KMS-11 (cell line): ENCODE measurements around the gene CADM3.

ENCODE experiments used
- H2AFZ ChIP-seq: fragments of 200-600 bp; sonication (generic); 2 replicates; pipeline ENCODE4 v1.6.1; 2016; ENCODE audit warnings: antibody characterized with exemption, mixed run types, low read depth
- H3K27ac ChIP-seq: fragments of 200-600 bp; sonication (generic); 2 replicates; pipeline ENCODE4 v1.6.1; 2016; ENCODE audit warnings: mild to moderate bottlenecking, mixed run types
- H3K27me3 ChIP-seq: fragments of 200-600 bp; sonication (generic); 2 replicates; pipeline ENCODE4 v1.6.1; 2017; ENCODE audit warnings: mild to moderate bottlenecking, low read depth, mixed run types, moderate library complexity; ENCODE audit not compliant: insufficient read depth
- H3K36me3 ChIP-seq: fragments of 200-600 bp; sonication (generic); 2 replicates; pipeline ENCODE4 v1.6.1; 2017; ENCODE audit warnings: mild to moderate bottlenecking, mixed run types; ENCODE audit not compliant: insufficient read depth
- H3K4me1 ChIP-seq: fragments of 200-600 bp; sonication (generic); 2 replicates; pipeline ENCODE4 v1.6.1; 2016; ENCODE audit warnings: mild to moderate bottlenecking, low read depth, mixed run types; ENCODE audit not compliant: poor library complexity, severe bottlenecking
- H3K4me2 ChIP-seq: fragments of 200-600 bp; sonication (generic); 2 replicates; pipeline ENCODE4 v1.7.0; 2016; ENCODE audit warnings: mild to moderate bottlenecking, mixed run types
- H3K4me3 ChIP-seq: fragments of 200-600 bp; sonication (generic); IDR thresholded peaks from 2 replicates; pipeline ENCODE4 v1.6.1; 2017; ENCODE audit warnings: low read depth, low read length, mixed read lengths; ENCODE audit not compliant: insufficient read depth
- H3K79me2 ChIP-seq: fragments of 200-600 bp; sonication (generic); 2 replicates; pipeline ENCODE4 v1.6.1; 2016; ENCODE audit warnings: low read depth, mixed run types; ENCODE audit not compliant: insufficient read depth
- H3K9ac ChIP-seq: fragments of 200-600 bp; sonication (generic); 2 replicates; pipeline ENCODE4 v1.6.1; 2016; ENCODE audit warnings: mild to moderate bottlenecking, mixed run types
- H4K20me1 ChIP-seq: fragments of 200-600 bp; sonication (generic); 2 replicates; pipeline ENCODE4 v1.6.1; 2016; ENCODE audit warnings: mild to moderate bottlenecking, mixed run types; ENCODE audit not compliant: insufficient read depth
- TF ChIP-seq, protein P1 (sequence below): fragments of 200-600 bp; sonication (generic); conservative IDR thresholded peaks from 2 replicates; pipeline ENCODE4 v1.6.1; 2017; ENCODE audit warnings: low read depth, mild to moderate bottlenecking, antibody characterized with exemption, low read length, moderate library complexity, mixed read lengths

CADM3 gene

DNA sequence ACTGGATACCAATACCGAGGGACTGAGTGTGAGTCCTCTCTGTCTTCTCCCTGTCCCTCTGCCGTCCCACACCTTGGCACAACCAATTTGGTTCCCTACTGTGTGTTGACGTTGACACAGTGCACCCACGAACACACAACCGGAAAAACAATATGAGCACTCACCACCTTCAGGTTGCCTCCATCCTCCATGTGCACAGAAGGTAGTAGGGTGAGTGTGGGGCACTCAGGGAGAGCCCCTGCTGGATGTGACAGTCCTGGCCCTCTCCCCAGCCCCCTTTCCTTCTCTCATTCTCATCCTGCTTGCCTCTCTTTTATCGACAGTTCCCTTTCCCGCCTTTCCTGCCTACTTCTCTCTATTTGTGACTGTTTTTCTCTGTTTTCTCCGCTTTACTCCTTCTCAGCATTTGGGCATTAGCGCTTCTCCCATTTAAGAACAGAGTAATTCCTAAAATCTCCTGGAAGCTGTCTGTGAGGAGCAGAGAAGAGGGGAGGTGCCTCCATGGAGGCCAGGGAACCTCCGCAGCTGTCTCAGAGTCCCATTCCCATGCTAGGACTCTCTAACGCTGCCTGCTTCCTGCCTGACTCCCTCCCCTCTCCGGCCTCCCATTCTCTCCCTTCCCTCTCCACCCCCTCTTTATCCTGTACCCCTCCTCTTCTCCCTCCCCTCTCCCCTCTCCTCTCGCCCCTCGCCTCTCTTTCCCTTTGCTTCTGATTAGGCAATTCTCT is 16.4 kb downstream of the CADM3 start:
- no peaks in the 10 kb centered on the region for H3K79me2 ChIP-seq
- TF ChIP-seq, protein P1, sequence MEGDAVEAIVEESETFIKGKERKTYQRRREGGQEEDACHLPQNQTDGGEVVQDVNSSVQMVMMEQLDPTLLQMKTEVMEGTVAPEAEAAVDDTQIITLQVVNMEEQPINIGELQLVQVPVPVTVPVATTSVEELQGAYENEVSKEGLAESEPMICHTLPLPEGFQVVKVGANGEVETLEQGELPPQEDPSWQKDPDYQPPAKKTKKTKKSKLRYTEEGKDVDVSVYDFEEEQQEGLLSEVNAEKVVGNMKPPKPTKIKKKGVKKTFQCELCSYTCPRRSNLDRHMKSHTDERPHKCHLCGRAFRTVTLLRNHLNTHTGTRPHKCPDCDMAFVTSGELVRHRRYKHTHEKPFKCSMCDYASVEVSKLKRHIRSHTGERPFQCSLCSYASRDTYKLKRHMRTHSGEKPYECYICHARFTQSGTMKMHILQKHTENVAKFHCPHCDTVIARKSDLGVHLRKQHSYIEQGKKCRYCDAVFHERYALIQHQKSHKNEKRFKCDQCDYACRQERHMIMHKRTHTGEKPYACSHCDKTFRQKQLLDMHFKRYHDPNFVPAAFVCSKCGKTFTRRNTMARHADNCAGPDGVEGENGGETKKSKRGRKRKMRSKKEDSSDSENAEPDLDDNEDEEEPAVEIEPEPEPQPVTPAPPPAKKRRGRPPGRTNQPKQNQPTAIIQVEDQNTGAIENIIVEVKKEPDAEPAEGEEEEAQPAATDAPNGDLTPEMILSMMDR: no peak
- no peak overlapping the region for H3K27ac ChIP-seq
- no peak overlapping the region for H3K9ac ChIP-seq
- H3K4me3 ChIP-seq: no peak overlapping the region
- no peaks in the 10 kb centered on the region for H3K27me3 ChIP-seq
- no peaks in the 10 kb centered on the region for H4K20me1 ChIP-seq
- no peak overlapping the region for H3K4me2 ChIP-seq
- no peaks in the 10 kb centered on the region for H3K4me1 ChIP-seq
- no peak overlapping the region for H2AFZ ChIP-seq
- no peaks in the 10 kb centered on the region for H3K36me3 ChIP-seq

DNA sequence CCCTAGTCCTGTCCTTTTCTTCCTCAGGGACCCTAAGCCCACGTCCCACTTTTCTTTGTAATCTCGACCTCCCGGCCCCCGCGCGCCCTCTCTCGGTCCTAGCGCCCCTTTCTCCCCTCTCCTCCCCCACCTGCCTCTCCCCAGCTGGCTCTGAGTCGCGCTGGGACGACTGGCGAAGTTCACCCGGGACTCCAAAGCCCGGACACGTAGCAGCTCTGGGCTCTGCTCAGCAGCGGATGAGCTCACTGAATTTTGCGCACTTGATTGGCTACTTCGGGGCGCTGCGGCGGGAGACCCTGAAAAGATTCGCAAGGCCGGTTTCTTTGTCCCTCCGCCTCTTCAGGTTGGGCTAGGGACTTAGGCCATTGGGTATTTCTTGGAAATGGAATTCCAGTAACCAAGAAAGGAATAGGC is 17.0 kb downstream of the CADM3 start:
- TF ChIP-seq, protein P1: no peak
- Histone ChIP-seq H3K36me3 (no peaks in the 10 kb centered on the region), H3K27me3 (no peaks in the 10 kb centered on the region), H3K4me3 (no peak overlapping the region), H3K4me2 (no peak overlapping the region), H3K27ac (no peak overlapping the region), H4K20me1 (no peaks in the 10 kb centered on the region), H3K4me1 (no peaks in the 10 kb centered on the region), H3K79me2 (no peaks in the 10 kb centered on the region), H2AFZ (no peak overlapping the region), H3K9ac (no peak overlapping the region)

DNA sequence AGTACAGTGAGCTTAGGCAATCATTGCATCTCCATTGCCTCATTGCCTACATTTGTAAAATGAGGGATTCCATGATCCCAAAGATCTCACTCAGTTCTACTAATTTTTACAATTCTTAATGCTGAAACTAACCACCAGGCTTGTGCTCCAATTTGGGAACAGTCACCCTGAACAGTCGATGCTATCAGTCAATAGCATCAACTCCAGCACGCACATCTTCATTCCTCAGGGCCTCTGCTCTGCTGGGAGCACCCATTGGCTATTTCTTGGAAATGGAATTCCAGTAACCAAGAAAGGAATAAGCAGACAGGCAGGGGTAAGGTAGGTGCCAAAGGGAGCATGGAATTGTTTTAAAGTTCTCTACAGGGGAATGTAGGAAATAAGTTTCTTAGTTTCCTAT is 19.0 kb downstream of the CADM3 start:
- TF ChIP-seq, protein P1: no peak
- H3K27me3 ChIP-seq: no peaks in the 10 kb centered on the region

DNA sequence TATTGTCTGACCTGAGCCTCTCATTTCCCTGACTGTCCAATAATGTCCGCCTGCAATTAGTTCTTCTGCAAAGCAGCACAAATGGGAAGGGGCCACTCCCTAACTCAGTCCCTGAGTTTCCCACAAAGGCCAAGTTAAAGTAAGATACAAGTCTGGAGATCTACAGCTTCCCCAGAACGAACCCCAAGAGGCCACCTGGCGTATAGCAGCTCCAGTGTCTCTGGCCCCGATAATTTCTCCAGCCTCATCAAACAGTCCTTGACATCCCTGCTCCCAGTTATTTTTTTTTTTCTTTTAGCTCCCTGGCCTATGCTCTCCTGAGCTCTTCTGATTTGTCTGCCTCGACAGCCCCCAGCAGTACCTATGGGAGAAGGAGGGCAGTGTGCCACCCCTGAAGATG is 25.1 kb downstream of the CADM3 start:
- Histone ChIP-seq H3K79me2 (no peaks in the 10 kb centered on the region), H3K27me3 (no peaks in the 10 kb centered on the region), H3K4me2 (no peak overlapping the region), H3K36me3 (no peaks in the 10 kb centered on the region), H3K9ac (no peak overlapping the region), H3K27ac (no peak overlapping the region), H4K20me1 (no peaks in the 10 kb centered on the region), H3K4me3 (no peak overlapping the region), H2AFZ (no peak overlapping the region), H3K4me1 (no peaks in the 10 kb centered on the region)
- TF ChIP-seq, protein P1: 0 out of 2 replicates have a peak, but pooled peaks have one; percentile 20

More for the DNA sequence above, 19.0 kb downstream of the CADM3 start:
- Histone ChIP-seq H3K4me3 (no peak overlapping the region), H2AFZ (no peak overlapping the region), H3K27ac (no peak overlapping the region), H4K20me1 (no peaks in the 10 kb centered on the region), H3K36me3 (no peaks in the 10 kb centered on the region), H3K79me2 (no peaks in the 10 kb centered on the region), H3K9ac (no peak overlapping the region), H3K4me1 (no peaks in the 10 kb centered on the region), H3K4me2 (no peak overlapping the region)
